Activated CD8-positive, alpha-beta T cell treated with anti-CD3 and anti-CD28 coated beads for 36 hours (primary cell): ENCODE results near the gene DDX41. TPM values are rescaled to one million over a fixed set of nuclear protein-coding genes. Genes with fewer than 3 reads are reported as not detected.
"Not testable (repeated sequence)": the region's sequence is repeated elsewhere in the genome, so short reads cannot be mapped to it uniquely, and the experiment has no call there.

Experiments used
- ATAC-seq: fragments of 200-7000 bp; cut with Tn5 transposase; one replicate; pipeline ENCODE4 v1.10.0; 2021; ENCODE audit warnings: mild to moderate bottlenecking, moderate library complexity
- CTCF ChIA-PET: fragments of 350-600 bp; sonication (Branson Sonifier 250); formaldehyde crosslinking; loops from one replicate; lab custom pipeline; 2021; ENCODE audit warnings: antibody characterized with exemption; lab: Charles Lee
- POLR2A ChIA-PET: fragments of 350-600 bp; sonication (Branson Sonifier 250); formaldehyde crosslinking; loops from one replicate; lab custom pipeline; 2021; ENCODE audit warnings: antibody characterized with exemption; lab: Charles Lee
- DNase-seq: peaks from one replicate; pipeline ENCODE4 v3.0.0-alpha.2; 2020
- H3K27ac Mint-ChIP-seq: one replicate; pipeline ENCODE4 v1.8.0; 2021; ENCODE audit warnings: mild to moderate bottlenecking, mixed read lengths
- H3K27me3 Mint-ChIP-seq: one replicate; pipeline ENCODE4 v1.8.0; 2021; ENCODE audit warnings: mixed read lengths
- H3K36me3 Mint-ChIP-seq: one replicate; pipeline ENCODE4 v1.8.0; 2021; ENCODE audit warnings: low read depth, mixed read lengths
- H3K4me1 Mint-ChIP-seq: one replicate; pipeline ENCODE4 v1.8.0; 2021; ENCODE audit warnings: low read depth, mixed read lengths
- H3K4me3 Mint-ChIP-seq: one replicate; pipeline ENCODE4 v1.8.0; 2021; ENCODE audit warnings: mild to moderate bottlenecking, moderate library complexity, mixed read lengths
- H3K9me3 Mint-ChIP-seq: one replicate; pipeline ENCODE4 v1.8.0; 2021; ENCODE audit warnings: mixed read lengths
- intact Hi-C: fragments of 100-400 bp; cut with micrococcal nuclease; formaldehyde crosslinking; loops from one replicate; pipeline ENCODE4 v1.10.0; 2022
- total RNA-seq, 2 experiments: library from RNA; stranded (reverse); gene quantifications; one replicate each; pipeline ENCODE4 v1.2.3, GENCODE V29; 2021
- TF ChIP-seq, protein P1 (sequence below): fragments of 200-600 bp; IDR thresholded peaks from one replicate; pipeline ENCODE4 v1.8.0; 2022; ENCODE audit warnings: antibody characterized with exemption, mild to moderate bottlenecking

DDX41 gene
- total RNA-seq, 2 experiments from 2014 or later, result 226 to 228 TPM

DNA sequence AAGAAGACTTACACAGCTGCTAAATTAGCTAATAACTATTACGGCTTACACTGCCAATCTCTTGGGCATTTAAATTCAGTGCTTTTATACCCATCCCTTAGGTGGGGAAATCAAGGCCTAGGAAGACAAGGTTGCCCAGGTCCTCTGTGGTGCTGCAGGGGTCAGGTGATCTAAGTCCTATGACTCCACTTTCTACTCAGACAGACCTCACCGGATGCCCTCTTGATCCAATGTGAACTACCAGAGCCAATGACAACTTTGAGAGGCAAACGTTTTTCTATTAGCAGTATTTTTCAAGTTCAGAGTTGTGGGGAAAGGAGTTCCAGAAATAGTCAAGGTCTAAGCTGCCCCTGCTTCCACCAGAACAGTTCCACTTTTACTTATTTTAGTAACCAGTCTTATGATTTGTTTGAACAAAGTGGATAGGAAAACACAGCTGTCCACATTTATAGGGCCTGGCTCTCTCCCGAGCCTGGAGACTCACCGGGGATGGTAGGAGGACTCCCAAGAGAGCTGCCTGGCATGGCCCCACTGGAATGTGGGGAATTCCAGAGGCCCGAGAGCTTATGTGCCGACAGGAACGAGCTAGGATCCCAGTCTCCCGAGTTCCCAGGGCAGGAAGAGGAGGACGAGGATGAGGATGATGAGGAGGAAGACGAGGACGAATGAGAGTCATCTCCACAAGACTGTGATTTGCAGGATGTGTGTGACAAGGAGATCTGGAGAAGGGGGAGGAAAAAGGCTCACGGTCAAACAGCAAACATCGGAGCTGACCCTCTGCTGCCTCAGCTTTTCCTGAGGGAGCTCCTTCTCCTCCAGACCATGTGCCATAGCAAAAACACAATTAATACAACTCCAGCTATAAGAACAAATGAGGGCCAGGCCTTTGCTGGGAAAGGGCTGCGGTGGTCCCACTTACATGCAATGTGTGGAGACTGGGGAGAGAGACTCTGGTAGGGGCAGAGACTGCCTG lies 20.9 kb upstream of the DDX41 start:
- H3K27me3 Mint-ChIP-seq, result no peaks in the 10 kb centered on the region
- intact Hi-C loops, result no loop called here
- peaks cover 16% of the 10 kb centered on the region for H3K36me3 Mint-ChIP-seq
- no peak overlapping the region for H3K4me3 Mint-ChIP-seq
- ATAC-seq (no peak), DNase-seq (no peak)
- peaks cover 4% of the 10 kb centered on the region for H3K4me1 Mint-ChIP-seq
- TF ChIP-seq, protein P1, sequence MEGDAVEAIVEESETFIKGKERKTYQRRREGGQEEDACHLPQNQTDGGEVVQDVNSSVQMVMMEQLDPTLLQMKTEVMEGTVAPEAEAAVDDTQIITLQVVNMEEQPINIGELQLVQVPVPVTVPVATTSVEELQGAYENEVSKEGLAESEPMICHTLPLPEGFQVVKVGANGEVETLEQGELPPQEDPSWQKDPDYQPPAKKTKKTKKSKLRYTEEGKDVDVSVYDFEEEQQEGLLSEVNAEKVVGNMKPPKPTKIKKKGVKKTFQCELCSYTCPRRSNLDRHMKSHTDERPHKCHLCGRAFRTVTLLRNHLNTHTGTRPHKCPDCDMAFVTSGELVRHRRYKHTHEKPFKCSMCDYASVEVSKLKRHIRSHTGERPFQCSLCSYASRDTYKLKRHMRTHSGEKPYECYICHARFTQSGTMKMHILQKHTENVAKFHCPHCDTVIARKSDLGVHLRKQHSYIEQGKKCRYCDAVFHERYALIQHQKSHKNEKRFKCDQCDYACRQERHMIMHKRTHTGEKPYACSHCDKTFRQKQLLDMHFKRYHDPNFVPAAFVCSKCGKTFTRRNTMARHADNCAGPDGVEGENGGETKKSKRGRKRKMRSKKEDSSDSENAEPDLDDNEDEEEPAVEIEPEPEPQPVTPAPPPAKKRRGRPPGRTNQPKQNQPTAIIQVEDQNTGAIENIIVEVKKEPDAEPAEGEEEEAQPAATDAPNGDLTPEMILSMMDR, result no peak
- POLR2A ChIA-PET, result interaction anchor here (0.9 to 1.3 kb wide), 2 partner anchors 16 to 61 kb away, joined by 3 read pairs; no protein-coding TSS in a partner anchor
- no peaks in the 10 kb centered on the region for H3K9me3 Mint-ChIP-seq
- CTCF ChIA-PET, result interaction anchor here (1.4 to 1.8 kb wide), 2 partner anchors 37 to 147 kb away, joined by 3 to 6 read pairs; no protein-coding TSS in a partner anchor
- no peak overlapping the region for H3K27ac Mint-ChIP-seq

DNA sequence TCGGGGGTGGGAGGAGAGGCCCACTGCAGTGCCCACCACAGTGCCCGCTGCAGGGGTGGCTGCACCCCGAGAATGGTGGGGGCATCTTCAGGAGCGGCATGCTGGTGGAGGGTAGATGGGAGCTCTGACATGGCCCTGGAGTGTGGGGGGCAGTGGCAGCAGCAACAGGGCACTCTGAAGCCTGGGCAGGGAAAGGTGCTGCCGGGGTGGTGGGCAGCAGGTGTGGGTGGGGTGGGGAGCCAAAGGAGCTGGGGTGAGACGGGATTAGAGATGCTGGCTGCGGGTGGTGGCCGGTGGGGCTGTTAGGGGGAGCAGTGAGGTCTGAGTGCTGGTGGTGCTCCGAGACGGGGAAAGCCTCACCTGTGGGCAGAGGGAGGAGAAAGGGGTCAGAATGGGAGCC lies 19.6 kb upstream of the DDX41 start:
- Mint-ChIP-seq H3K9me3 (no peaks in the 10 kb centered on the region), H3K4me3 (no peak overlapping the region), H3K27me3 (no peaks in the 10 kb centered on the region), H3K36me3 (peaks cover 20% of the 10 kb centered on the region), H3K4me1 (peaks cover 4% of the 10 kb centered on the region), H3K27ac (no peak overlapping the region)
- intact Hi-C loops, result no loop called here
- ATAC-seq (no peak), DNase-seq (no peak)
- ChIA-PET CTCF (interaction anchor here (0.9 to 1.4 kb wide), 2 partner anchors 146 to 464 kb away, joined by 3 to 4 read pairs; no protein-coding TSS in a partner anchor), POLR2A (interaction anchor here (0.6 kb wide), 1 partner anchor 329 kb away, joined by 3 read pairs; no protein-coding TSS in a partner anchor)
- TF ChIP-seq, protein P1, result no peak

DNA sequence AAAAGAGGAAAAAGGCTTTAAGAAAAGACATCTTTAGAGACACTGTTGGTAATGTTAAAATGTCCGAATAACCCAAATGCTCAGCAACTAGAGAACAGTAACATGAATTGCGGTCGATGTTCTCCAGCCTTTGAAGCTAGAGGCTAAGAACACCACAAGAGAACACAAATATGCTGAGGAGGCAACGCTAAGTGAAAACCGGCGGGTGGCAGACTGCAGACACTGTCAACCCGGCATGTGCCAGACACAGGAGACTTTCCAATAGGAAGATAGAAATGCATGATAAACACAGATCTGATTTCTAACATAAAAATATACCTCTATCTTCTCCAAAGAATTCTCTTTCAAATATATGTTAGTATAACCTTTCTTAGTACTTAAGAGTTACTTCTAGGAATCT lies 18.4 kb upstream of the DDX41 start:
- Mint-ChIP-seq H3K27me3 (no peaks in the 10 kb centered on the region), H3K36me3 (peaks cover 16% of the 10 kb centered on the region), H3K4me1 (no peaks in the 10 kb centered on the region), H3K27ac (no peak overlapping the region), H3K9me3 (no peaks in the 10 kb centered on the region), H3K4me3 (no peak overlapping the region)
- CTCF ChIA-PET, result interaction anchor here (1.0 to 1.5 kb wide), 2 partner anchors 34 to 132 kb away, joined by 3 read pairs; no protein-coding TSS in a partner anchor
- intact Hi-C loops, result no loop called here
- DNase-seq, result no peak
- TF ChIP-seq, protein P1, result no peak
- POLR2A ChIA-PET, result no interaction called here
- no peak for ATAC-seq

DNA sequence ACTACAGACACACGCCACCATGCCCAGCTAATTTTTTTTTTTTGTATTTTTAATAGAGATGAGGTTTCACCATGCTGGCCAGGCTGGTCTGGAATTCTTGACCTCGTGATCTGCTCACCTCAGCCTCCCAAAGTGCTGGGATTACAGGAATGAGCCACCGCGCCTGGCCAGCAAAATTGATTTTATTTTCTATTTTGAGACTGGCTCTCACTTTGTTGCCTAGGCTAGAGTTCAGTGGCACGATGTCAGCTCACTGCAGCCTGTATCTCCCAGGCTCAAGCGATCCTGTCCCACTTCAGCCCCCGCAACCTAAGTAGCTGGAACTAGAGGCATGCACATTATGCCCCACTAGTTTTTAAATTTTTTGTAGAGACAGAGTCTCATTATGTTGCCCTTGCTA lies 17.7 kb upstream of the DDX41 start:
- ChIA-PET POLR2A (interaction anchor here (0.9 kb wide), 1 partner anchor 9 kb away, joined by 3 read pairs; no protein-coding TSS in a partner anchor), CTCF (interaction anchor here (1.0 to 1.5 kb wide), 3 partner anchors 33 to 421 kb away, joined by 3 read pairs; no protein-coding TSS in a partner anchor)
- ATAC-seq, DNase-seq, H3K4me3 Mint-ChIP-seq, H3K9me3 Mint-ChIP-seq, H3K4me1 Mint-ChIP-seq, H3K27me3 Mint-ChIP-seq, intact Hi-C loops, H3K27ac Mint-ChIP-seq: not testable (repeated sequence)
- peaks cover 16% of the 10 kb centered on the region for H3K36me3 Mint-ChIP-seq

DNA sequence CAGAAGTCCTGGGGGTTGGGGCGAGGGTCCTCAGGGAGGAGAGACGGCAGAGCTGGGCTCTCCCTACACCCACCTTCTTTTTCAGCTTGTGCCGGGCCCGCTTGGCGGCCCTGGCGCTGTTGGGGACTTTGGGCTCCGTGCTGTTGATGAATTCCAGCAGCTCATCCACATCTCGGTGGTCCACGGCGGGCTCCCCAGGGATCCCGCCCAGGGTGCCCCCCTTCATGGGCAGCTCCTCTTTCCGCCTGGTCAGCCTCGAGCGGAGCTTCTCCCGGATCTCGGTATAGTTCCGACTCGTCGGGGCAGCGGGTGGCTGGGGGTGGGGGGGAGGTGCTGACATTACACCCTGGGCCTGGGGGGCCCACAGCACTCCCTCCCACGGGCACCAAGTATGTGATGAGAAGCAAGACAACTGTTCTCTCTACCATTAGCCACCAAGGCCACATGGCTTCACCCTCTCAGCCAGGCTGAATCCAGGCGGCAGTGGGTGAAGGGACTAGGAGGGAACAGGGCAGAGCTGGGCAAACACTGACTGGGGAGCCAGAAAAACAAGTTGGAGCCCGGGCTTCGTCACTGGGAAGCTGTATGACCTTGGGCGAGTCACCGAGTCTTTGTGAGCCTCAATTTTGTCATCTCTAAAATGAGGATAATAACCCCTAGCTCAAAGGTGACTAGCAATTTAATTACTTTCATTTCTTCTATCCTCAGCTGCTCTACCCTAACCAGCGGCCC lies 14.6 kb upstream of the DDX41 start:
- Mint-ChIP-seq H3K4me1 (no peaks in the 10 kb centered on the region), H3K27me3 (no peaks in the 10 kb centered on the region), H3K36me3 (peaks cover 10% of the 10 kb centered on the region), H3K27ac (peak overlapping the region; percentile 35), H3K4me3 (no peak overlapping the region), H3K9me3 (no peaks in the 10 kb centered on the region)
- ChIA-PET POLR2A (interaction anchor here (0.7 kb wide), 1 partner anchor 8 kb away, joined by 3 read pairs; no protein-coding TSS in a partner anchor), CTCF (interaction anchor here (0.6 kb wide), 1 partner anchor 414 kb away, joined by 4 read pairs; no protein-coding TSS in a partner anchor)
- DNase-seq (no peak), ATAC-seq (no peak)
- intact Hi-C loops, result no loop called here
- TF ChIP-seq, protein P1, result no peak
